ENCODE results near the gene ENTPD3. TPM values are rescaled to one million over a fixed set of nuclear protein-coding genes. Genes with fewer than 3 reads are reported as not detected.

The ENTPD3 gene
- total RNA-seq, 1 experiment from 2014 or later: not detected

GRCh38 chr3:40397912-40398311 is 10.9 kb downstream of the ENTPD3 start:
- in situ Hi-C loops (cut with HindIII; ENCODE audit: low pct_unique_long_range_greater_than_20kb, low sequenced_read_pairs): no loop called here
- no peak for DNase-seq (ENCODE audit: low read depth)

DNA sequence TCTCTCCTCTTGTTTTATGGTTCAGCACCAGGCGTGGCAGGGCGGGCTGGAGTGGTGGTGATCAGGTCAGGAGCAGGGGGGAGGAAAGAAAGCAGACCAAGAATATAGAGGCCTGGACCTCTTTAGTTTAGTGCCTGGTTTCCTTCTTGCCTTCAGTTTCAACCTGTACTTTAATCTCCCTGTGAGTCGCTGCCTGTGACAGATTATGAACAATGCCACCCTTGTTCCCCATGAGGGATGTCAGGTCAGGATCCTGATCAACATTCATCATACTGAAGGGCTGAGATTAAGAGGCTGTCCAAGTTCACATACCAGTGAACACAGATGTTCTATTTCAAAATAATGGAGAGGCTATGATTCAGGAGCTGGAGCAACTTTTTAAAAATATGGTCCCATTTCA is 11.4 kb downstream of the ENTPD3 start:
- DNase-seq (ENCODE audit: low read depth): peak; percentile 4
- in situ Hi-C loops (cut with HindIII; ENCODE audit: low pct_unique_long_range_greater_than_20kb, low sequenced_read_pairs): no loop called here

DNA sequence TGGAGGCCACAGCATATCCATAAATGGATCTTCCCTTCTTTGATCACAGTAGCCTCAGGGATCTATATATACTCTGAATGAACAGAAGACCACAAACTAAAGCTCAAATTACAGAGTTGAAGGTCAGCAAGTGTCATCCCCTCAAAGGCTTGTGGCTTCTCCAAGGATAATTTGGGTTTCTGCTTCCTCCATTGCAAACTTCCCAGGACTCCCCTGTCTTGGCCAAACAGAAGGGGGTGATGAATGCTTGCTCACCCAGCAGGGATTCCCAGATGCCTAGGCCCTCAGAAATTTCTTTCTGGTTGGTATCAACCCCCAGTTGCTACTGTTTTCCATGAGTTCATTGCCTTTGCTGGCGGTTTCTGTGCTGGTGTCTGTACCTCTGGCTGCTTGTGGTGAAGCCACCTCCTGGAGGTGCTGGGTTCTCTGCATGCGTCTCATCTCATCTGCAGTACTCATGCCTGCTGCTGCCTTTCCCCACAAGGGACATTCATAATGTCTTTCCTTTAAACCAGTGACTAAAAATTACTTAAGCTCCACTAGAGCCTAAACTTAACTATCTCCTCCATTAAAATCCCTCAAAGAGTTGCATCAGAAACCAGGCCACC is 17.7 kb downstream of the ENTPD3 start:
- no peak for DNase-seq (ENCODE audit: low read depth)
- in situ Hi-C loops (cut with HindIII; ENCODE audit: low pct_unique_long_range_greater_than_20kb, low sequenced_read_pairs): no loop called here

DNA sequence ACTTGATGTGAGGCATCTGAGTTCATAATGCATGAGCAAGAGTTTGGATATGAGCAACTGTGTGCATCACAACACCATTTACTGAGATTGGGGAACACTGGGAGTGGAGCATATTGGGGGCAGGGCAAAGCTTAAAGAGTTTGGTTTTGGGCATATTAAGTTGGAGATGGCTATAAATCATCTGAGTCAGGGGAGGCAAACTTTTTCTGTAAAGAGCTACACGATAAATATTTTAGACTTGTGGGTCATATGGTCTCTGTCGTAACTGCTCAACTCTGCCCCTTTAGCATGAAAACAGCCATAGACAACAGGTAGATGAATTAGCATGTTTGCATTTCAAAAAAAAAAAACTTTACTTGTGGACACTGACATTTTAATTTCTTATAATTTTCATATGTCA is 20.0 kb downstream of the ENTPD3 start:
- in situ Hi-C loops (cut with HindIII; ENCODE audit: low pct_unique_long_range_greater_than_20kb, low sequenced_read_pairs): no loop called here
- no peak for DNase-seq (ENCODE audit: low read depth)

- DNase-seq (ENCODE audit: low read depth): no peak
- in situ Hi-C loops (cut with HindIII; ENCODE audit: low pct_unique_long_range_greater_than_20kb, low sequenced_read_pairs): no loop called here
Measured at GRCh38 chr3:40407611-40408010, 20.6 kb downstream of the ENTPD3 start.

GRCh38 chr3:40414270-40414669 is 27.3 kb downstream of the ENTPD3 start:
- DNase-seq (ENCODE audit: low read depth): no peak
- in situ Hi-C loops (cut with HindIII; ENCODE audit: low pct_unique_long_range_greater_than_20kb, low sequenced_read_pairs): no loop called here

GRCh38 chr3:40417845-40418543 is 31.0 kb downstream of the ENTPD3 start:
- no peak for DNase-seq (ENCODE audit: low read depth)
- in situ Hi-C loops (cut with HindIII; ENCODE audit: low pct_unique_long_range_greater_than_20kb, low sequenced_read_pairs): no loop called here

DNA sequence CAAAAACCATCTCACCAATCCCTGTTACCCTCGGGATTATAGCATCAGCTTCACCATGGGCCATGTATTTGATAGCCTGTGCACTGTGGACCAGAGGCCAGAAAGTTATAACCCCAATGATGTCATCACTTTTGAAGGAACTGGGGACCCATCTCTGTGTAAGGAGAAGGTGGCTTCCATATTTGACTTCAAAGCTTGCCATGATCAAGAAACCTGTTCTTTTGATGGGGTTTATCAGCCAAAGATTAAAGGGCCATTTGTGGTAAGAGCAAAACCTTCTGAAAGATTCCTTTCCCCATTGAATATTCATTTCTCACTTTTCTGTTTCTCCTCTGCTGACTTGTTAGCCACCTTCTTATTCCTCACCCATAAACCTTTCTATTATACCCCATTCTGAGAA is 35.9 kb downstream of the ENTPD3 start:
- in situ Hi-C loops (cut with HindIII; ENCODE audit: low pct_unique_long_range_greater_than_20kb, low sequenced_read_pairs): no loop called here
- no peak for DNase-seq (ENCODE audit: low read depth)

GRCh38 chr3:40427045-40427669 is 40.2 kb downstream of the ENTPD3 start:
- DNase-seq (ENCODE audit: low read depth): no peak
- in situ Hi-C loops (cut with HindIII; ENCODE audit: low pct_unique_long_range_greater_than_20kb, low sequenced_read_pairs): no loop called here

DNA sequence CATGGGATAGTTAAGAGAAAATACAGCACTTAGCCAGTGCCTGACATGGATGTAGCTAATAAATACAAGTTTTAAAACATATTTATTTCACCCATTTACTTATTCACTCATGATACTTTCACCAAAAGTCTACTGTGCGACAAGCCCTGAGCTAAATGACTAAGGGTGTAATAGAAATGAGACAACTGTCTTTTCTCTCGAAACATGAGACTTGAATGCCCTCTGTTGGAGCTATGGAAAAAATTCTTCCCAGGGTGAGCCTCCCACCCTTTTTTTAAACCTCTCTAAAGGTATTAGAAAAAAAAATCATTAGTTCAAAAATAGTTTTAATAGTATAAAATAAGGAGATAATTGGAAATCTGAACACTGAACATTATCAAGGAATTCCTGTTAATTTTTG is 45.8 kb downstream of the ENTPD3 start:
- DNase-seq (ENCODE audit: low read depth): no peak
- in situ Hi-C loops (cut with HindIII; ENCODE audit: low pct_unique_long_range_greater_than_20kb, low sequenced_read_pairs): no loop called here

DNA sequence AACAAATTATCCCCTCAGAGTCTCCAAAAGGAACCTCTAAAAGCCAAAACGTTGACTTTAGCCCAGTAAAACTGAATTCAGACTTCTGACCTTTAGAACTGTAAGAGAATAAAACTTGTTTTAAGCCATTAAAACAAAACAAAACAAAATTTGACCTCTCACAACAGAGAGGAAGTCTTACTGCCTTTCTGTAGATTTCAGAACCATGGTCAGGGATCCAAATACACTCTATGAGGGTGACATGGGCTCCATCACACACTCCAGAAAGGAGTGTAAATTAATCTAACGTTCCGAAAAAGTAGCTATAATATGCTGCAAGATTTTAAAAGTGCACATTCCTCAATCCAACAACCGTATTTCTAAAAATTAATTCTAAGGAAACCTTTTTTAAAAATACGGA is 50.9 kb downstream of the ENTPD3 start:
- DNase-seq (ENCODE audit: low read depth): no peak
- in situ Hi-C loops (cut with HindIII; ENCODE audit: low pct_unique_long_range_greater_than_20kb, low sequenced_read_pairs): no loop called here

GRCh38 chr3:40445062-40445461 is 58.1 kb downstream of the ENTPD3 start:
- in situ Hi-C loops (cut with HindIII; ENCODE audit: low pct_unique_long_range_greater_than_20kb, low sequenced_read_pairs): no loop called here
- no peak for DNase-seq (ENCODE audit: low read depth)

- DNase-seq (ENCODE audit: low read depth): no peak
- in situ Hi-C loops (cut with HindIII; ENCODE audit: low pct_unique_long_range_greater_than_20kb, low sequenced_read_pairs): no loop called here
Measured at GRCh38 chr3:40445880-40446279, 58.9 kb downstream of the ENTPD3 start.

DNA sequence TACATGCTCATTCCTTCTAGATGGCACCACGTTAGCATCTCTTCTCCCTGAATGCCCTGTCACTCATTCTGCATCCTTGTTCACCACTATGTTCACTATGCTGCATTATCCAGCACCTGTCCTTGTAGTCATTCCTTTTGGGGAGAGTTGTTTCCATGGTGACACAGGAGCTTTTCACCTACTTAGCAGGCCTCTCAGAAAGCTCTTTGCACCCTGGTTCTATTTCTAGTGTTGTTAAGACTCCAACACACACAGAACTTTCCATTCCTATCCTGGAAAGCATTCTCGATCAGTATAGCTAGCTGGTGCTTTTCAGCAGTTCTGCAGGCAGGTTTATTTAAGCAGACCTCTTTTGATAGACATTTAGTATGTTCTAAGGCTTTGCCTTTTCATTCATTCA is 63.5 kb downstream of the ENTPD3 start:
- DNase-seq (ENCODE audit: low read depth): no peak
- in situ Hi-C loops (cut with HindIII; ENCODE audit: low pct_unique_long_range_greater_than_20kb, low sequenced_read_pairs): no loop called here

DNA sequence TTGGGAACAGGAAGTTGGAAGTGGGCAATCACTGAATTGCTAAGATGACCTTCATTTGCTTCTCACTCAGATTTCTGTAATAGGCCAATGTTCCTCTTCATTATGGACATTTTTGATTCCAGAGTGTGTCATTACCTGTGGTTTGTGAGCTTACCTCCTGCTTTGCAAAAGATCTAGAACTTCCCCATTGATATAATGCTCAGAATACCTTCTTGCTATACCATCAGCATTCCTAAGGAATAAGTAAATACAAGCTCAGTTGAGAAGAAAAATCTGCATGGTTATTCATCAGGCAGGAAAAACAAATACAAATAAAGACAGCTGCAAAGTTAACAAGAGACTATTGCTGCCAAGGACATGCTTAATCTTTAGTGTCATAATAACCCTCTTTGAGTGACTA is 64.6 kb downstream of the ENTPD3 start:
- in situ Hi-C loops (cut with HindIII; ENCODE audit: low pct_unique_long_range_greater_than_20kb, low sequenced_read_pairs): no loop called here
- DNase-seq (ENCODE audit: low read depth): no peak

GRCh38 chr3:40452057-40452456 is 65.1 kb downstream of the ENTPD3 start:
- in situ Hi-C loops (cut with HindIII; ENCODE audit: low pct_unique_long_range_greater_than_20kb, low sequenced_read_pairs): no loop called here
- no peak for DNase-seq (ENCODE audit: low read depth)

- in situ Hi-C loops (cut with HindIII; ENCODE audit: low pct_unique_long_range_greater_than_20kb, low sequenced_read_pairs): no loop called here
- DNase-seq (ENCODE audit: low read depth): no peak
Measured at GRCh38 chr3:40452562-40452875, 65.5 kb downstream of the ENTPD3 start.

DNA sequence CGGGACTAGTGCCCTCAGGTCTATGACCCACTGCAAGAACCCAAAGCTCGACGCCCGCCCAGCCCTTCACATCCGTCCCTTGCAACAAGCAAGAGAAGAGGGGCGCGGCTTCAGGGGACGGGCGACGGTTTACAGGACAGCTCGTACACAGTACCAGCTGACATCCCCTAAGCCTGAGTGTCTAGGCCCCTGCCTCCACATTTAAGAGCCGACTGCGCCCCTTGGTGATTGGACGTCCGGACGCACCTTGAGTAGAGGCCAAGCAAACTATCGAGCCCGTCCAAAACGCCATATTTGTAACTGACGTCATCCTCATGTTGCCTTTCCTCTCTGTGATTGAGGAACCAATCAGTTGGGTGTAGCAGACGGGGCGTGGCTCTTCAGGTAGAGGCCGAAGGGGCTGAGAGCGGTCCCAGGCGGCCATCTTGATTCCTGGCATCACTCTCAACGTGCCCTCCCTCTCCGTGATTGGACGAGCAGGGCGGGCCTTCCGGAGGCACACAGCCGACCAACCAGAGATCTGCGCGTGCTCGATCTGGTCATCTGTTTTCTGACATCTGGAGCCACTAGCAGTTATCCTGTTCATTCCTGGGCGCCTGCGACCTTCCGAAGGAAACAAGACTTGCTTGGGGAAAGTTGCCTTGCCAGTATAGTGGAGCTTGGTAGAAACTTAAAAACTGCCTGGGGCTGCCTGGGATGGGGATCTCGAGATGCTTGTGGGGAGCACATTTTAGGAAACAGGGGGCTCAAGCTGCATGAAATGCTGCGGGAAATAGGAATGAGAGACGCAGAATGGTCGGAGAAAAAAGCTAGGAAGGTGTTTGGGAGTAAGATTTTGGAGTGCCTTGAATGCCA is 66.1 kb downstream of the ENTPD3 start:
- in situ Hi-C loops (cut with HindIII; ENCODE audit: low pct_unique_long_range_greater_than_20kb, low sequenced_read_pairs): no loop called here
- peak; percentile 98 for DNase-seq (ENCODE audit: low read depth)

- in situ Hi-C loops (cut with HindIII; ENCODE audit: low pct_unique_long_range_greater_than_20kb, low sequenced_read_pairs): no loop called here
- no peak for DNase-seq (ENCODE audit: low read depth)
Measured at GRCh38 chr3:40453933-40454332, 66.9 kb downstream of the ENTPD3 start.

All from Caki2 (cell line).